ENCODE measurements around the gene GPR137B.
A peak's percentile ranks its signal among the peaks of the same experiment; 100 is the strongest.

GPR137B gene

DNA sequence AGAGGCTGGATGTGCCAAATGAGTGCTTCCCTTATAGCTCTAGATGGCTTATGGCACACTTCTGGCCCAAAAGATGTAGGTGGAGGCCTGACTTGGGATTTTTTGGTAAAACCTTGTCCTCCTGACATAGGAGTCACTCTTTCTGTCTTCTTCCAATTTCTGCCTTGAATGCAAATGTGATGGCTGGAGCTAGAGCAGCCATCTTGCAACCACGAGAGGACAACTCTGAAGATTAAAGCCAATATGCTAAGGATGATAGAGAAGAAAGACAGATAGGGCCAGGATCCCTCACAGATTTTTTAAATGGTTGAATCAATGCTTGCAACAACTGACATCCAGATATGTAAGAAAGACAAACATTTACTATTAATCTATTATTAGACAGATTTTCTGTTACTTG is 8.5 kb upstream of the GPR137B start:
- no peak overlapping the region for H3K9ac ChIP-seq (ENCODE audit: low read length)
- H2AFZ ChIP-seq (ENCODE audit: low read depth, low read length, severe bottlenecking): no peak overlapping the region
- H3K4me2 ChIP-seq (ENCODE audit: low read depth, low read length, poor library complexity, severe bottlenecking): no peak overlapping the region
- no peaks in the 10 kb centered on the region for H3K9me2 ChIP-seq (replicated peaks; ENCODE audit: insufficient read depth, low read length)
- H3F3A ChIP-seq (ENCODE audit: insufficient read depth): no peaks in the 10 kb centered on the region
- H3K36me3 ChIP-seq (ENCODE audit: low read length): no peaks in the 10 kb centered on the region
- H3K27ac ChIP-seq (ENCODE audit: low read depth, low read length): no peak overlapping the region
- no peaks in the 10 kb centered on the region for H3K79me2 ChIP-seq (ENCODE audit: insufficient read depth, low read length)
- no peak for TF ChIP-seq CTCF (IDR thresholded peaks at IDR 0.05; ENCODE audit: insufficient read depth, low read length, poor library complexity, severe bottlenecking)
- TF ChIP-seq EZH2phosphoT487 (conservative IDR thresholded peaks at IDR 0.05; ENCODE audit: low read length): no peak
- no peaks in the 10 kb centered on the region for H4K20me1 ChIP-seq (ENCODE audit: low read depth, low read length)
- H3K9me3 ChIP-seq (ENCODE audit: insufficient read depth, low read length): no peaks in the 10 kb centered on the region
- H3K27me3 ChIP-seq (ENCODE audit: low read length): no peaks in the 10 kb centered on the region
- no peak overlapping the region for H3K4me3 ChIP-seq (ENCODE audit: insufficient read depth, low read length, poor library complexity, severe bottlenecking)

DNA sequence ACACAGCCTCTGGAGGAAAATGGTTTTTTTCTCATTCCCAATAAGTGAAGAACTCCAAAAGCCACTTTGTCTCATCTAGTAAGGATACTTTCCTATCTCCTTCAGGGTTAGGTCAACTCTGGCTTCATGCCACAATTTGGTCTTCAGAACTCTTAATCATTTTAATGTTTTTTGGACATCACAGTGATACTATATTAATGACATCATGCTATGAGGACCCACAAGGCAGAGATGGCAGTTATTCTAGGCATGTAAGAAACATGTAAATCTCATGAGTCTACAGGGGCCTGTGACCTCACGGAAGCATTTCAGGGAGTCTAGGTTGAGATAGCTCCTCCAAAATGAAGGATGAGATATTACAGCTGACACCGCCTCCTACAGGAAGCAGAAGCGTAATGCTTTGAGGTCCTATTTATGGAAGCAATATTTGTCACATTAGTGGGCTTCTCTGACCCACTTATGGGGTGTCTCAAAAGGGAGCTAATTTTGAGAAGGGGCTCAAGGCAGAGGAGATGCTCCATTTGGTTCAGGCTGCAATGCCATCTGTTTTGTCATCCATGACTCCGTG is 5.0 kb upstream of the GPR137B start:
- no peaks in the 10 kb centered on the region for H3K9me3 ChIP-seq (ENCODE audit: insufficient read depth, low read length)
- H3K79me2 ChIP-seq (ENCODE audit: insufficient read depth, low read length): no peaks in the 10 kb centered on the region
- H3K27ac ChIP-seq (ENCODE audit: low read depth, low read length): no peak overlapping the region
- no peaks in the 10 kb centered on the region for H4K20me1 ChIP-seq (ENCODE audit: low read depth, low read length)
- TF ChIP-seq EZH2phosphoT487 (conservative IDR thresholded peaks at IDR 0.05; ENCODE audit: low read length) (no peak), CTCF (IDR thresholded peaks at IDR 0.05; ENCODE audit: insufficient read depth, low read length, poor library complexity, severe bottlenecking) (peak; percentile 47)
- no peaks in the 10 kb centered on the region for H3K27me3 ChIP-seq (ENCODE audit: low read length)
- no peak overlapping the region for H3K4me3 ChIP-seq (ENCODE audit: insufficient read depth, low read length, poor library complexity, severe bottlenecking)
- no peak overlapping the region for H3K9ac ChIP-seq (ENCODE audit: low read length)
- no peaks in the 10 kb centered on the region for H3K9me2 ChIP-seq (replicated peaks; ENCODE audit: insufficient read depth, low read length)
- H3F3A ChIP-seq (ENCODE audit: insufficient read depth): no peaks in the 10 kb centered on the region
- no peak overlapping the region for H2AFZ ChIP-seq (ENCODE audit: low read depth, low read length, severe bottlenecking)
- H3K4me2 ChIP-seq (ENCODE audit: low read depth, low read length, poor library complexity, severe bottlenecking): no peak overlapping the region
- no peaks in the 10 kb centered on the region for H3K36me3 ChIP-seq (ENCODE audit: low read length)

DNA sequence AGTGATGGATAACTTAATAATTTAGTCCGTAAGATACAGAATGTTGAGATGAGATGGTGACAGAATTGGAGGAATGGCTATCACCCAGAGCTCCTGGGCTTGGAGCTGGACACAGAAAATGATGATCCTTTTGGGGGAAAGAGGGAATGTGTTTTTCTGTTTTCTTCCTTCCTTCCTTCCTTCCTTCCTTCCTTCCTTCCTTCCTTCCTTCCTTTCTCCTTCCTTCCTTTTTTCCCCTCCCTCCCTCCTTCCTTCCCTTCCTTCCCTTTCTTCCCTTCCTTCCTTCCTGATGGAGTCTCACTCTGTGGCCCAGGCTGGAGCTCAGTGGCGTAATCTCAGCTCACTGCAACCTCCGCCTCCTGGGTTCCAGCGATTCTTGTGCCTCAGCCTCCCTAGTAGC is 2.8 kb upstream of the GPR137B start:
- H3K27me3 ChIP-seq (ENCODE audit: low read length): no peaks in the 10 kb centered on the region
- H3K27ac ChIP-seq (ENCODE audit: low read depth, low read length): no peak overlapping the region
- no peaks in the 10 kb centered on the region for H3K9me3 ChIP-seq (ENCODE audit: insufficient read depth, low read length)
- no peak overlapping the region for H3K4me2 ChIP-seq (ENCODE audit: low read depth, low read length, poor library complexity, severe bottlenecking)
- H3K36me3 ChIP-seq (ENCODE audit: low read length): no peaks in the 10 kb centered on the region
- H2AFZ ChIP-seq (ENCODE audit: low read depth, low read length, severe bottlenecking): no peak overlapping the region
- H3K79me2 ChIP-seq (ENCODE audit: insufficient read depth, low read length): no peaks in the 10 kb centered on the region
- H4K20me1 ChIP-seq (ENCODE audit: low read depth, low read length): peaks cover 2% of the 10 kb centered on the region; the same call in 1 of the 2 replicates
- H3F3A ChIP-seq (ENCODE audit: insufficient read depth): no peaks in the 10 kb centered on the region
- TF ChIP-seq EZH2phosphoT487 (conservative IDR thresholded peaks at IDR 0.05; ENCODE audit: low read length): no peak
- TF ChIP-seq CTCF (IDR thresholded peaks at IDR 0.05; ENCODE audit: insufficient read depth, low read length, poor library complexity, severe bottlenecking): no peak
- no peak overlapping the region for H3K4me3 ChIP-seq (ENCODE audit: insufficient read depth, low read length, poor library complexity, severe bottlenecking)
- H3K9ac ChIP-seq (ENCODE audit: low read length): no peak overlapping the region
- H3K9me2 ChIP-seq (replicated peaks; ENCODE audit: insufficient read depth, low read length): no peaks in the 10 kb centered on the region

Data from SU-DHL-6 (cell line).